SK-N-MC (cell line): Measurements from ENCODE around the gene SLC37A1.

Experiments used
- EZH2 ChIP-seq: fragments of 200-600 bp; sonication (generic); IDR thresholded peaks from one replicate; pipeline ENCODE4 v1.6.1; 2017; ENCODE audit warnings: antibody characterized with exemption
- FOXP2 ChIP-seq: optimal IDR thresholded peaks from 2 replicates; pipeline ENCODE3; 2011; ENCODE audit warnings: mild to moderate bottlenecking, moderate library complexity; ENCODE audit not compliant: insufficient read depth; ENCODE audit errors: extremely low read length, control extremely low read depth
- POLR2AphosphoS5 ChIP-seq: IDR thresholded peaks from 2 replicates; pipeline ENCODE4 v1.6.1; 2012; ENCODE audit warnings: mild to moderate bottlenecking, low read depth, low read length, borderline replicate concordance

DNA sequence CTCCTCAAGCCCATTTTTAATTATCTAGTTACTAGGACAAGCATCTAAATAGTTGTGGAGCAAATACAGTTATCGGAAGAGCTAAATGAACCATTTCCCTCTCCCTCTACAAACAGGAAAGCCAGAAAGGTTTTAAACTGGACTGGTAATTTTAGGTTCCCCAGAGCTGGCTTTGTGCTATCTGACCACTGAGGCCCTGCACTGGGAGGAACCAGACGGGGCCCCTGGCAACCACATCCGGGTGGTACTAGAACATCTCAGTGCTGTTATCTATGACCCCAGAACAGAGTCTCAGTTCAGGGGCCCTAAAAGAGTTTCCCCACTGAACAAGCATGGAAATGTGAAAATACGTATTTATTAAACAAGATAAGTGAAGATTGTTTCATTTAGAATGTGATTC lies 9.9 kb upstream of the SLC37A1 start:
- TF ChIP-seq EZH2 (no peak), POLR2AphosphoS5 (no peak), FOXP2 (no peak)
